ENCODE results near the gene IFT52. TPM values are rescaled to one million over a fixed set of nuclear protein-coding genes. Genes with fewer than 3 reads are reported as not detected.
"Not testable (repeated sequence)": the region's sequence is repeated elsewhere in the genome, so short reads cannot be mapped to it uniquely, and the experiment has no call there.

Gene IFT52
- total RNA-seq, 1 donor from 2014 or later: 10.2 TPM

- DNase-seq (ENCODE audit: low spot score): peak; percentile 17
- intact Hi-C loops (cut with DNase I): no loop called here
Measured at GRCh38 chr20:43564993-43565757, 25.6 kb upstream of the IFT52 start.

GRCh38 chr20:43565758-43566104, 25.0 kb upstream of the IFT52 start:
- DNase-seq (ENCODE audit: low spot score): peak; percentile 43
- intact Hi-C loops (cut with DNase I): no loop called here

GRCh38 chr20:43567477-43567876, 23.3 kb upstream of the IFT52 start:
- peak; percentile 61 for DNase-seq (ENCODE audit: low spot score)
- intact Hi-C loops (cut with DNase I): no loop called here

- no peak for DNase-seq (ENCODE audit: low spot score)
- intact Hi-C loops (cut with DNase I): no loop called here
Measured at GRCh38 chr20:43568706-43569105, 22.0 kb upstream of the IFT52 start.

GRCh38 chr20:43569282-43569681, 21.5 kb upstream of the IFT52 start:
- intact Hi-C loops (cut with DNase I): no loop called here
- DNase-seq (ENCODE audit: low spot score): peak; percentile 12

GRCh38 chr20:43570496-43570895, 20.2 kb upstream of the IFT52 start:
- DNase-seq (ENCODE audit: low spot score): peak; percentile 51
- intact Hi-C loops (cut with DNase I): no loop called here

- peak; percentile 50 for DNase-seq (ENCODE audit: low spot score)
- intact Hi-C loops (cut with DNase I): no loop called here
Measured at GRCh38 chr20:43571310-43571709, 19.4 kb upstream of the IFT52 start.

- intact Hi-C loops (cut with DNase I): no loop called here
- peak; percentile 51 for DNase-seq (ENCODE audit: low spot score)
Measured at GRCh38 chr20:43571771-43572170, 19.0 kb upstream of the IFT52 start.

- intact Hi-C loops (cut with DNase I): no loop called here
- peak; percentile 55 for DNase-seq (ENCODE audit: low spot score)
Measured at GRCh38 chr20:43572891-43573290, 17.8 kb upstream of the IFT52 start.

GRCh38 chr20:43576108-43576507, 14.6 kb upstream of the IFT52 start:
- intact Hi-C loops (cut with DNase I): no loop called here
- peak; percentile 76 for DNase-seq (ENCODE audit: low spot score)

- intact Hi-C loops (cut with DNase I): no loop called here
- DNase-seq (ENCODE audit: low spot score): peak; percentile 19
Measured at GRCh38 chr20:43579861-43580793, 10.6 kb upstream of the IFT52 start.

GRCh38 chr20:43583133-43583864, 7.4 kb upstream of the IFT52 start:
- DNase-seq (ENCODE audit: low spot score): no peak
- intact Hi-C loops (cut with DNase I): no loop called here

- no peak for DNase-seq (ENCODE audit: low spot score)
- intact Hi-C loops (cut with DNase I): no loop called here
Measured at GRCh38 chr20:43583982-43584432, 6.7 kb upstream of the IFT52 start.

- intact Hi-C loops (cut with DNase I): no loop called here
Measured at GRCh38 chr20:43584448-43585136, 6.1 kb upstream of the IFT52 start.

GRCh38 chr20:43586641-43587040, 4.1 kb upstream of the IFT52 start:
- intact Hi-C loops (cut with DNase I): no loop called here
- DNase-seq (ENCODE audit: low spot score): no peak

More at GRCh38 chr20:43584448-43585136, 6.1 kb upstream of the IFT52 start:
- DNase-seq (ENCODE audit: low spot score): no peak

- DNase-seq (ENCODE audit: low spot score); intact Hi-C loops (cut with DNase I): not testable (repeated sequence)
Measured at GRCh38 chr20:43588526-43588925, 2.2 kb upstream of the IFT52 start.

- DNase-seq (ENCODE audit: low spot score): no peak
- intact Hi-C loops (cut with DNase I): loop anchor here (5.0 to 10.0 kb wide), 2 partner anchors 53 to 135 kb away; partner anchors contain the start of gene SRSF6
Measured at GRCh38 chr20:43590036-43590391, 723 bp upstream of the IFT52 start.

GRCh38 chr20:43601960-43602359, 11.2 kb downstream of the IFT52 start:
- intact Hi-C loops (cut with DNase I); DNase-seq (ENCODE audit: low spot score): not testable (repeated sequence)

- DNase-seq (ENCODE audit: low spot score): no peak
- intact Hi-C loops (cut with DNase I): no loop called here
Measured at GRCh38 chr20:43603124-43603523, 12.4 kb downstream of the IFT52 start.
